Loucy (cell line): ENCODE measurements around the gene HBM.
A peak's percentile ranks its signal among the peaks of the same experiment; 100 is the strongest.

Source experiments
- H2AFZ ChIP-seq: fragments of 200-600 bp; sonication (generic); 2 replicates; pipeline ENCODE4 v1.6.0; 2016; ENCODE audit warnings: antibody characterized with exemption, mild to moderate bottlenecking, low read length, moderate library complexity
- H3F3A ChIP-seq: fragments of 200-600 bp; 2 replicates; pipeline ENCODE4 v1.6.0; 2016; ENCODE audit warnings: antibody characterized with exemption, low read depth, mild to moderate bottlenecking
- H3K27me3 ChIP-seq: fragments of 200-600 bp; sonication (generic); 2 replicates; pipeline ENCODE4 v1.6.1; 2014; ENCODE audit warnings: low read length, mild to moderate bottlenecking; ENCODE audit not compliant: insufficient read depth, poor library complexity, severe bottlenecking
- H3K36me3 ChIP-seq: fragments of 200-600 bp; sonication (generic); 2 replicates; pipeline ENCODE4 v1.6.1; 2016; ENCODE audit warnings: low read length; ENCODE audit not compliant: insufficient read depth
- H3K4me1 ChIP-seq: fragments of 200-600 bp; sonication (generic); 2 replicates; pipeline ENCODE4 v1.5.1; 2014; ENCODE audit warnings: low read length, mild to moderate bottlenecking; ENCODE audit not compliant: insufficient read depth, poor library complexity, severe bottlenecking
- H3K4me2 ChIP-seq: fragments of 200-600 bp; sonication (generic); 2 replicates; pipeline ENCODE4 v1.6.0; 2014; ENCODE audit warnings: antibody characterized with exemption, low read length, low read depth, mild to moderate bottlenecking; ENCODE audit not compliant: poor library complexity, severe bottlenecking
- H3K4me3 ChIP-seq: fragments of 200-600 bp; sonication (generic); 2 replicates; pipeline ENCODE4 v1.5.1; 2014; ENCODE audit warnings: low read length, mild to moderate bottlenecking, mixed read lengths; ENCODE audit not compliant: poor library complexity, severe bottlenecking
- H3K79me2 ChIP-seq: fragments of 200-600 bp; sonication (generic); 2 replicates; pipeline ENCODE4 v1.6.1; 2014; ENCODE audit warnings: low read length; ENCODE audit not compliant: insufficient read depth
- H3K9ac ChIP-seq: fragments of 200-600 bp; sonication (generic); 2 replicates; pipeline ENCODE4 v1.6.0; 2014; ENCODE audit warnings: mild to moderate bottlenecking, low read depth, low read length, moderate library complexity; ENCODE audit not compliant: poor library complexity, severe bottlenecking
- H3K9me2 ChIP-seq: fragments of 200-600 bp; sonication (generic); replicated peaks from 2 replicates; pipeline ENCODE4 v1.6.1; 2016; ENCODE audit warnings: low read depth, low read length, mixed read lengths
- H3K9me3 ChIP-seq: fragments of 200-600 bp; sonication (generic); 2 replicates; pipeline ENCODE4 v1.6.1; 2014; ENCODE audit warnings: mild to moderate bottlenecking, antibody characterized with exemption, low read length, low read depth; ENCODE audit not compliant: insufficient read depth
- H4K20me1 ChIP-seq: fragments of 200-600 bp; sonication (generic); 2 replicates; pipeline ENCODE4 v1.6.0; 2014; ENCODE audit warnings: antibody characterized with exemption, low read length, mild to moderate bottlenecking; ENCODE audit not compliant: insufficient read depth, poor library complexity, severe bottlenecking
- CTCF ChIP-seq: fragments of 200-600 bp; sonication (generic); conservative IDR thresholded peaks from 2 replicates; pipeline ENCODE4 v1.5.1; 2014; ENCODE audit warnings: mild to moderate bottlenecking, antibody characterized with exemption, low read length
- EZH2phosphoT487 ChIP-seq: fragments of 200-600 bp; IDR thresholded peaks from 2 replicates; pipeline ENCODE4 v1.6.1; 2018; ENCODE audit warnings: antibody characterized with exemption, mild to moderate bottlenecking, moderate library complexity, borderline replicate concordance

HBM gene

GRCh38 chr16:181565-182021, 15.8 kb downstream of the HBM start:
- H3K79me2 ChIP-seq: no peaks in the 10 kb centered on the region
- TF ChIP-seq EZH2phosphoT487 (no peak), CTCF (peak; percentile 38; the same call in 1 of the 2 replicates)
- no peak overlapping the region for H3K4me2 ChIP-seq
- no peak overlapping the region for H3K4me3 ChIP-seq
- no peaks in the 10 kb centered on the region for H3K9me2 ChIP-seq
- no peaks in the 10 kb centered on the region for H3K36me3 ChIP-seq
- H3K27me3 ChIP-seq: no peaks in the 10 kb centered on the region
- H2AFZ ChIP-seq: no peak overlapping the region
- H3K9me3 ChIP-seq: no peaks in the 10 kb centered on the region
- no peaks in the 10 kb centered on the region for H3K4me1 ChIP-seq
- no peaks in the 10 kb centered on the region for H3F3A ChIP-seq
- no peak overlapping the region for H3K9ac ChIP-seq
- H4K20me1 ChIP-seq: no peaks in the 10 kb centered on the region

GRCh38 chr16:183005-183404, 17.2 kb downstream of the HBM start:
- H2AFZ ChIP-seq: no peak overlapping the region
- no peaks in the 10 kb centered on the region for H3K9me2 ChIP-seq
- no peaks in the 10 kb centered on the region for H3K4me1 ChIP-seq
- H4K20me1 ChIP-seq: no peaks in the 10 kb centered on the region
- no peaks in the 10 kb centered on the region for H3K27me3 ChIP-seq
- H3K4me3 ChIP-seq: no peak overlapping the region
- no peaks in the 10 kb centered on the region for H3K9me3 ChIP-seq
- TF ChIP-seq CTCF: no peak
- TF ChIP-seq EZH2phosphoT487: no peak
- H3K36me3 ChIP-seq: peaks cover 5% of the 10 kb centered on the region; the same call in 1 of the 2 replicates
- H3K9ac ChIP-seq: no peak overlapping the region
- no peaks in the 10 kb centered on the region for H3F3A ChIP-seq
- H3K4me2 ChIP-seq: no peak overlapping the region
- no peaks in the 10 kb centered on the region for H3K79me2 ChIP-seq

- H3K4me1 ChIP-seq: no peaks in the 10 kb centered on the region
Measured at GRCh38 chr16:185213-185612, 19.4 kb downstream of the HBM start.

More at GRCh38 chr16:185213-185612, 19.4 kb downstream of the HBM start:
- Histone ChIP-seq H3K79me2 (no peaks in the 10 kb centered on the region), H3K9me3 (no peaks in the 10 kb centered on the region), H3K9ac (no peak overlapping the region), H3K4me2 (no peak overlapping the region), H3F3A (no peaks in the 10 kb centered on the region), H3K9me2 (no peaks in the 10 kb centered on the region), H4K20me1 (no peaks in the 10 kb centered on the region), H3K27me3 (no peaks in the 10 kb centered on the region), H2AFZ (no peak overlapping the region), H3K36me3 (peaks cover 21% of the 10 kb centered on the region; the same call in 1 of the 2 replicates), H3K4me3 (no peak overlapping the region)
- TF ChIP-seq CTCF: no peak
- no peak for TF ChIP-seq EZH2phosphoT487
